NB4 (cell line): ENCODE results near the gene EIF3K.
A peak's percentile ranks its signal among the peaks of the same experiment; 100 is the strongest.

Experiments used
- DNase-seq: peaks from one replicate; pipeline ENCODE4 v3.0.0; 2010; ENCODE audit warnings: low read depth
- H3K4me3 ChIP-seq: one replicate; pipeline ENCODE4 v1.5.1; 2011; ENCODE audit warnings: mild to moderate bottlenecking, low read depth, low read length, moderate library complexity
- CTCF ChIP-seq: IDR thresholded peaks from one replicate; pipeline ENCODE4 v1.5.1; 2012; ENCODE audit warnings: low read depth, low read length
- MYC ChIP-seq: IDR thresholded peaks from 2 replicates; pipeline ENCODE4 v1.6.1; 2011; ENCODE audit warnings: low read depth, low read length
- POLR2A ChIP-seq: IDR thresholded peaks from 2 replicates; pipeline ENCODE4 v1.6.1; 2011; ENCODE audit warnings: mild to moderate bottlenecking; ENCODE audit not compliant: insufficient read length; ENCODE audit errors: extremely low read depth
- TF ChIP-seq, protein P1 (sequence below): IDR thresholded peaks from 2 replicates; pipeline ENCODE4 v1.6.1; 2011; ENCODE audit warnings: low read depth, low read length

Gene EIF3K

GRCh38 chr19:38683393-38684077 lies 64.5 kb downstream of the EIF3K start:
- TF ChIP-seq MYC = no peak
- no peak for TF ChIP-seq CTCF
- TF ChIP-seq POLR2A = no peak
- TF ChIP-seq, protein P1, sequence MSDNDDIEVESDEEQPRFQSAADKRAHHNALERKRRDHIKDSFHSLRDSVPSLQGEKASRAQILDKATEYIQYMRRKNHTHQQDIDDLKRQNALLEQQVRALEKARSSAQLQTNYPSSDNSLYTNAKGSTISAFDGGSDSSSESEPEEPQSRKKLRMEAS = peak; percentile 44
- peak; percentile 91 for DNase-seq
- H3K4me3 ChIP-seq = no peak overlapping the region

- peak; percentile 88 for DNase-seq
- peak overlapping the region; percentile 28 for H3K4me3 ChIP-seq
- TF ChIP-seq, protein P1 = no peak
- TF ChIP-seq MYC = no peak
- TF ChIP-seq POLR2A = no peak
- no peak for TF ChIP-seq CTCF
Observed at GRCh38 chr19:38684078-38684861, 65.3 kb downstream of the EIF3K start.

DNA sequence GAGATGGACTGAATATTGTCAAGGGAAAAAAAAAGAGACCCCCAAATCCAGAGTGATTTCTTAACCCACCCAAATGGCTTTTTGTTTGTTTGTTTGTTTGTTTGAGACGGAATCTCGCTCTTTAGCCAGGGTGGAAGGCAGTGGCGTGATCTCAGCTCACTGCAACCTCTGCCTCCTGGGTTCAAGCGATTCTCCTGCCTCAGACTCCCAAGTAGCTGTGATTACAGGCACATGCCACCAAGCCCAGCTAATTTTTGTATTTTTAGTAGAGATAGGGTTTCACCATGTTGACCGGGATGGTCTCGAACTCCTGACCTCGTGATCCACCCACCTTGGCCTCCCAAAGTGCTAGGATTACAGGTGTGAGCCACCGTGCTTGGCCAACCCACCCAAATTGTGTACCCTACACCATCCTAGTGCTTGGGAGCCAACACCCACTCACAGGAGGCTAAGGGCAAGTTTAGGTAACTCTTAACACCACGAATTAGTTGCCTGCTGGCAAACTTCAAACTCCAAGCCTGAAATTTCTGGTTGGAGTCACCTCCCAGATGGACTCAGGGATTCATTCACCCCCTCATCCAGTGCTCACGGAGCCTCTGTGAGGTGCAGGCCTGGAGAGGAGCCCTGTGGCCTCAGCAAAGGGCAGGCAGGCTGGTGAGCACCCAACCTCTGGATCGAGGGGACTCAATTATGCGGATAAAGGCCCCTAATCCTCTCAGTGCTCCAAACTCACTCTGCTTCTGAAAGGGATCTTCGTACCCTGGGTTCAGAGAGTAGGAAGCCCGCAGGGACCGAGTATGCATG lies 66.1 kb downstream of the EIF3K start:
- DNase-seq = no peak
- H3K4me3 ChIP-seq = no peak overlapping the region
- TF ChIP-seq MYC (no peak), POLR2A (no peak), CTCF (no peak)
- TF ChIP-seq, protein P1 = no peak

- TF ChIP-seq CTCF = no peak
- no peak overlapping the region for H3K4me3 ChIP-seq
- DNase-seq = no peak
Observed at GRCh38 chr19:38685666-38686529, 66.9 kb downstream of the EIF3K start.

DNA sequence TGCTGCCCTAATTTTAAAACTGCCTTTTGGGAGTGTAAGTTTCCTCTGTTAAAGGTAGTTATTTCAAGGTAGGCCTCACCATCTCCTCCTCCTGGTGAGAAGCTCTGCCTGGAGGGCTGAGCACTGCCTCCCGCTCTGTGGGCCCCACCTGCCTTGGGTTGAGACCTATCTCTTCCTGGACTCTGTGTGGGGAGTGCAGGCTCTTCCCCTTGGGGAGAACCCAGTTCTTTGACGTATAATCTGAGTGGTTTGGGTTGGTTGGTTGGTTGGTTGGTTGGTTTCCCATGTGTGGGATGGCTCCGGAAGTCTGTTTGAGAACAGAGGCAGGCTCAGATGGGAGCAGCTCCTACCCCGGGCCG lies 67.5 kb downstream of the EIF3K start:
- no peak for DNase-seq
- no peak overlapping the region for H3K4me3 ChIP-seq
- TF ChIP-seq POLR2A (no peak), CTCF (no peak), MYC (no peak)
- TF ChIP-seq, protein P1 = no peak
